ENCODE data around the gene HOXA6. TPM values are rescaled to one million over a fixed set of nuclear protein-coding genes. Genes with fewer than 3 reads are reported as not detected.

The HOXA6 gene
- total and polyA plus RNA-seq, 2 donors (not counting 3 experiments of a cell fraction or from before 2014, with no cell fraction given), result 10.0 to 20.7 TPM

- H4K20me1 ChIP-seq (replicated peaks; ENCODE audit: control insufficient read depth, extremely low read depth, insufficient read depth, low read length), result no peaks in the 10 kb centered on the region
- FAIRE-seq (no peak), DNase-seq (ENCODE audit: low read depth, low spot score) (no peak)
- dilution Hi-C loops (cut with MboI; ENCODE audit: extremely low pct_ligation_motif_present, low sequenced_read_pairs) (no loop called here), intact Hi-C loops (cut with micrococcal nuclease) (no loop called here)
- H3K9me3 ChIP-seq (replicated peaks; ENCODE audit: control insufficient read depth, insufficient read depth, low read length), result no peaks in the 10 kb centered on the region
- peaks cover 16% of the 10 kb centered on the region for H3K79me2 ChIP-seq (ENCODE audit: control insufficient read depth, insufficient read depth, low read length)
- H3K36me3 ChIP-seq (ENCODE audit: control insufficient read depth in 2 of 2, extremely low read depth in 1 of 2, insufficient read depth in 2 of 2, low read length in 2 of 2), result no peaks in the 10 kb centered on the region
- H3K4me2 ChIP-seq (ENCODE audit: insufficient read depth, low read length), result no peak overlapping the region
- H3K27ac ChIP-seq (ENCODE audit: insufficient read depth, low read depth, low read length), result no peak overlapping the region
- ChIA-PET POLR2A (no interaction called here), CTCF (interaction anchor here (0.9 to 5.0 kb wide), 3 partner anchors 8 to 902 kb away, joined by 3 to 42 read pairs (median 7); partner anchors contain the start of gene HOXA13)
- no peaks in the 10 kb centered on the region for H3K9me1 ChIP-seq (replicated peaks; ENCODE audit: control insufficient read depth, extremely low read depth, insufficient read depth, low read length)
- no peak overlapping the region for H3K4me3 ChIP-seq (replicated peaks in 1 of 3; ENCODE audit: insufficient read depth in 1 of 3, low read depth in 1 of 3, low read length in 3 of 3)
- peaks cover 20 to 33% of the 10 kb centered on the region in 2 experiments for H3K27me3 ChIP-seq (ENCODE audit: control insufficient read depth in 2 of 2, insufficient read depth in 2 of 2, low read length in 2 of 2)
- TF ChIP-seq JUN (IDR thresholded peaks at IDR 0.05; ENCODE audit: borderline replicate concordance, insufficient read depth, insufficient read length, low read depth) (no peak), POLR2AphosphoS5 (IDR thresholded peaks at IDR 0.05; ENCODE audit: insufficient read depth, low read depth, low read length) (no peak), POLR2A (IDR thresholded peaks at IDR 0.05; ENCODE audit: low read depth, low read length) (no peak), CTCF (IDR thresholded peaks at IDR 0.05; ENCODE audit: extremely low read depth in 1 of 2, insufficient read depth in 1 of 2, low read depth in 1 of 2, low read length in 2 of 2) (no peak), MAX (IDR thresholded peaks at IDR 0.05; ENCODE audit: insufficient read depth, insufficient read length) (no peak), GATA2 (IDR thresholded peaks at IDR 0.05; ENCODE audit: insufficient read depth, insufficient read length, low read depth, low read length) (no peak), MYC (IDR thresholded peaks at IDR 0.05; ENCODE audit: low read depth, low read length) (no peak), FOS (IDR thresholded peaks at IDR 0.05; ENCODE audit: borderline replicate concordance, insufficient read depth, low read length) (no peak), EZH2 (IDR thresholded peaks at IDR 0.05; ENCODE audit: borderline replicate concordance, low read depth, low read length, severe bottlenecking) (no peak)
- BruUV-seq (replicated peaks), result no TSS peak
- H2AFZ ChIP-seq (ENCODE audit: low read depth, low read length), result no peak overlapping the region
- H3K4me1 ChIP-seq (ENCODE audit: control insufficient read depth, extremely low read depth, insufficient read depth, low read length), result peaks cover 35% of the 10 kb centered on the region
- H3K9ac ChIP-seq (replicated peaks; ENCODE audit: extremely low read depth, insufficient read depth, low read length), result no peak overlapping the region
Measured at GRCh38 chr7:27191161-27191731, 43.7 kb upstream of the HOXA6 start.

All from endothelial cell of umbilical vein (primary cell).